K562 (cell line): ENCODE data around the gene PPM1N. TPM values are rescaled to one million over a fixed set of nuclear protein-coding genes. Genes with fewer than 3 reads are reported as not detected.
A peak's percentile ranks its signal among the peaks of the same experiment; 100 is the strongest.

Experiments
- ETS1 ChIP-seq: conservative IDR thresholded peaks from 2 replicates; pipeline ENCODE4 v1.6.1; 2011; ENCODE audit warnings: low read depth, mild to moderate bottlenecking, low read length; ENCODE audit not compliant: control insufficient read depth
- FOXK1 ChIP-seq: sonication (generic); formaldehyde crosslinking; IDR thresholded peaks from 2 replicates; pipeline ENCODE4 v1.8.0; 2022; ENCODE audit warnings: missing genetic modification reagents, mild to moderate bottlenecking, borderline replicate concordance
- HNRNPL ChIP-seq: fragments of 200-400 bp; formaldehyde crosslinking; IDR thresholded peaks from 2 replicates; pipeline ENCODE4 v1.6.1; 2017; ENCODE audit warnings: low read depth, mild to moderate bottlenecking, low read length
- MCM7 ChIP-seq, 2 experiments: fragments of 450-650 bp; IDR thresholded peaks; 2 replicates each; pipeline ENCODE4 v1.6.1; 2016 to 2018
- MEF2A ChIP-seq: IDR thresholded peaks from 2 replicates; pipeline ENCODE4 v1.6.1; 2011; ENCODE audit warnings: low read depth, mild to moderate bottlenecking, low read length, moderate library complexity; ENCODE audit not compliant: control insufficient read depth
- MIER1 ChIP-seq: fragments of 450-650 bp; IDR thresholded peaks from 2 replicates; pipeline ENCODE4 v1.6.1; 2016; ENCODE audit warnings: antibody characterized with exemption, mild to moderate bottlenecking, low read depth
- NR4A1 ChIP-seq, 2 experiments: fragments of 250-450 bp in 1 of 2; fragments of 450-650 bp in 1 of 2; sonication (Bioruptor Pico) in 1 of 2; IDR thresholded peaks; 2 replicates each; pipeline versions ENCODE4 v1.4.0 to v1.6.1; 2016 to 2020; ENCODE audit warnings: mild to moderate bottlenecking in 2 of 2, missing compliant biosample characterization in 1 of 2, missing genetic modification characterization in 1 of 2, moderate library complexity in 1 of 2
- PHB ChIP-seq: fragments of 250-450 bp; sonication (Bioruptor Pico); IDR thresholded peaks from 2 replicates; pipeline ENCODE4 v1.5.0; 2021
- PKNOX1 ChIP-seq: fragments of 450-650 bp; IDR thresholded peaks from 2 replicates; pipeline ENCODE4 v1.6.1; 2016
- RAD51 ChIP-seq: fragments of 450-650 bp; IDR thresholded peaks from 2 replicates; pipeline ENCODE4 v1.7.1; 2016; ENCODE audit warnings: low read depth, mild to moderate bottlenecking, borderline replicate concordance
- RBBP5 ChIP-seq: fragments of 200-600 bp; sonication (generic); IDR thresholded peaks from 2 replicates; pipeline ENCODE4 v1.6.1; 2012; ENCODE audit warnings: borderline replicate concordance, mild to moderate bottlenecking, low read length, control low read depth, inconsistent platforms; ENCODE audit not compliant: insufficient read depth, poor library complexity, severe bottlenecking
- STAT5A ChIP-seq: IDR thresholded peaks from 2 replicates; pipeline ENCODE4 v1.6.1; 2012; ENCODE audit warnings: low read length, inconsistent platforms, borderline replicate concordance
- ZFP30 ChIP-seq: fragments of 250-450 bp; sonication (Bioruptor Pico); IDR thresholded peaks from 2 replicates; pipeline ENCODE4 v1.8.0; 2022; ENCODE audit warnings: moderate library complexity, mild to moderate bottlenecking, inconsistent platforms, borderline replicate concordance
- ZNF217 ChIP-seq: sonication (generic); formaldehyde crosslinking; IDR thresholded peaks from 2 replicates; pipeline ENCODE4 v1.8.0; 2022; ENCODE audit warnings: mild to moderate bottlenecking, missing genetic modification reagents
- ZNF551 ChIP-seq: fragments of 250-450 bp; sonication (Bioruptor Pico); IDR thresholded peaks from 2 replicates; pipeline ENCODE4 v1.5.0; 2021; ENCODE audit warnings: mild to moderate bottlenecking, moderate library complexity
- ZNF583 ChIP-seq: fragments of 250-450 bp; sonication (Bioruptor Pico); IDR thresholded peaks from 2 replicates; pipeline ENCODE4 v1.4.0; 2020
- ZNF785 ChIP-seq: fragments of 250-450 bp; sonication (Bioruptor Pico); IDR thresholded peaks from 2 replicates; pipeline ENCODE4 v1.4.0; 2020; ENCODE audit warnings: mild to moderate bottlenecking
- polyA plus RNA-seq, 8 experiments: library from polyadenylated mRNA; depleted of rRNA in 4 of 8; stranded (reverse) in 5 of 8; unstranded in 3 of 8; fragments of >200 nt; fragmentation: Nextera tagmentation in 2 of 8; fragmentation: Illumina TruSeq in 1 of 8; extraction: Ambion mirVana in 2 of 8; extraction: Trizol in 1 of 8; gene quantifications; 2 replicates each; pipeline versions ENCODE4 v1.2.1 to v1.2.3, GENCODE V29; 2011 to 2014; ENCODE audit warnings: inconsistent platforms in 1 of 8, missing spikeins in 1 of 8
- total RNA-seq, 7 experiments: library from RNA; depleted of rRNA in 6 of 7; stranded (reverse); fragments of >200 nt in 6 of 7; fragmentation: Illumina TruSeq in 2 of 7; extraction: Trizol in 2 of 7; gene quantifications; 2 replicates each; pipeline versions ENCODE4 v1.2.1 to v1.2.3, GENCODE V29; 2011 to 2021; ENCODE audit warnings: low replicate concordance in 1 of 7

The PPM1N gene
- total and polyA plus RNA-seq, 9 of the 15 experiments (the other 6 are each of a cell fraction or from before 2014, with no cell fraction given), result 4.5 to 15.6 (median 8.7) TPM

GRCh38 chr19:45455707-45456499, 42.3 kb upstream of the PPM1N start (continued):
- TF ChIP-seq MEF2A, result 0 out of 2 replicates have a peak, but pooled peaks have one; percentile 32
- TF ChIP-seq ZNF217, result no peak
- TF ChIP-seq FOXK1 (CRISPR knock-in tag), result no peak
- no peak for TF ChIP-seq MCM7 (IDR thresholded peaks at IDR 0.05)
- no peak; the same call in 1 of the 2 replicates for TF ChIP-seq STAT5A
- no peak; the same call in 1 of the 2 replicates for TF ChIP-seq PKNOX1
- no peak for TF ChIP-seq ZNF551 (CRISPR knock-in tag)
- no peak for TF ChIP-seq ZFP30 (CRISPR knock-in tag)
- TF ChIP-seq RAD51, result peak; percentile 72
- TF ChIP-seq ZNF583 (CRISPR knock-in tag), result 0 out of 2 replicates have a peak, but pooled peaks have one; percentile 23
- TF ChIP-seq RBBP5, result no peak
- TF ChIP-seq HNRNPL, result peak; percentile 59; the same call in 1 of the 2 replicates
- TF ChIP-seq MIER1, result no peak
- no peak for TF ChIP-seq ETS1
- no peak for TF ChIP-seq ZNF785
- 0 out of 2 replicates have a peak, but pooled peaks have one; percentile 12 for TF ChIP-seq NR4A1 (CRISPR knock-in tag; IDR thresholded peaks at IDR 0.05)
- peak; percentile 75; the same call in 1 of the 2 replicates for TF ChIP-seq NR4A1 (tag; IDR thresholded peaks at IDR 0.05)
- TF ChIP-seq PHB (CRISPR knock-in tag), result no peak
